ENCODE data around the gene POLR1D. TPM values are rescaled to one million over a fixed set of nuclear protein-coding genes. Genes with fewer than 3 reads are reported as not detected.

POLR1D gene
- total and polyA plus RNA-seq, 2 experiments from 2014 or later = 177 to 197 TPM

DNA sequence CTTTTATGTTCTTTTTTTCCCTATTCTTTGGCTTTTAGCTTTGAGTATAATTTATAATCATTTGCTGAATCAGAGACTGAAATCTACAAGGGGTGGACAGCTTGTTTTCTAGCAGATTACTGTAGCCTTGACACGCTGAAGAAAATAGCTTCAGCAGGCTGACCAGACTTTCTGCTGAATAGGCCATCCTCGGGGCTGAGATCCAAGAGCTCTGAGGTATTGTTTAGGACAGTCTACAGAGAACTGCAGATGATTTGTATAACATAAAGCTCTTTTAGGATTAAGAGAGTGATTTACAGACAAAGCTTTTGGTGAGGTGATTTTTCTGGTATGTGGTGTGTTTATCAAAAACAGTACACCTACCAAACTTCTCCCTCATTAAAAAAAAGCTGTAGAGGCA, 16.8 kb downstream of the POLR1D start:
- H2AFZ ChIP-seq = no peak overlapping the region
- DNase-seq (ENCODE audit: low spot score) (no peak), ATAC-seq (no peak)
- no peak for TF ChIP-seq EZH2 (IDR thresholded peaks at IDR 0.05; ENCODE audit: low read depth, unreplicated experiment)
- TF ChIP-seq STAT1 (IDR thresholded peaks at IDR 0.05; ENCODE audit: unreplicated experiment) = no peak
- no peak for TF ChIP-seq JUNB (IDR thresholded peaks at IDR 0.05; ENCODE audit: unreplicated experiment)
- TF ChIP-seq ZNF331 (CRISPR knock-in tag; IDR thresholded peaks at IDR 0.05; ENCODE audit: low read depth) = no peak
- no peak for TF ChIP-seq POLR2AphosphoS5 (IDR thresholded peaks at IDR 0.05; ENCODE audit: low read depth)
- TF ChIP-seq NANOG (IDR thresholded peaks at IDR 0.05; ENCODE audit: borderline replicate concordance) = no peak
- TF ChIP-seq, protein P1, sequence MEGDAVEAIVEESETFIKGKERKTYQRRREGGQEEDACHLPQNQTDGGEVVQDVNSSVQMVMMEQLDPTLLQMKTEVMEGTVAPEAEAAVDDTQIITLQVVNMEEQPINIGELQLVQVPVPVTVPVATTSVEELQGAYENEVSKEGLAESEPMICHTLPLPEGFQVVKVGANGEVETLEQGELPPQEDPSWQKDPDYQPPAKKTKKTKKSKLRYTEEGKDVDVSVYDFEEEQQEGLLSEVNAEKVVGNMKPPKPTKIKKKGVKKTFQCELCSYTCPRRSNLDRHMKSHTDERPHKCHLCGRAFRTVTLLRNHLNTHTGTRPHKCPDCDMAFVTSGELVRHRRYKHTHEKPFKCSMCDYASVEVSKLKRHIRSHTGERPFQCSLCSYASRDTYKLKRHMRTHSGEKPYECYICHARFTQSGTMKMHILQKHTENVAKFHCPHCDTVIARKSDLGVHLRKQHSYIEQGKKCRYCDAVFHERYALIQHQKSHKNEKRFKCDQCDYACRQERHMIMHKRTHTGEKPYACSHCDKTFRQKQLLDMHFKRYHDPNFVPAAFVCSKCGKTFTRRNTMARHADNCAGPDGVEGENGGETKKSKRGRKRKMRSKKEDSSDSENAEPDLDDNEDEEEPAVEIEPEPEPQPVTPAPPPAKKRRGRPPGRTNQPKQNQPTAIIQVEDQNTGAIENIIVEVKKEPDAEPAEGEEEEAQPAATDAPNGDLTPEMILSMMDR (conservative IDR thresholded peaks at IDR 0.05; ENCODE audit: low read depth in 2 of 2) = no peak
- TF ChIP-seq, protein P2, sequence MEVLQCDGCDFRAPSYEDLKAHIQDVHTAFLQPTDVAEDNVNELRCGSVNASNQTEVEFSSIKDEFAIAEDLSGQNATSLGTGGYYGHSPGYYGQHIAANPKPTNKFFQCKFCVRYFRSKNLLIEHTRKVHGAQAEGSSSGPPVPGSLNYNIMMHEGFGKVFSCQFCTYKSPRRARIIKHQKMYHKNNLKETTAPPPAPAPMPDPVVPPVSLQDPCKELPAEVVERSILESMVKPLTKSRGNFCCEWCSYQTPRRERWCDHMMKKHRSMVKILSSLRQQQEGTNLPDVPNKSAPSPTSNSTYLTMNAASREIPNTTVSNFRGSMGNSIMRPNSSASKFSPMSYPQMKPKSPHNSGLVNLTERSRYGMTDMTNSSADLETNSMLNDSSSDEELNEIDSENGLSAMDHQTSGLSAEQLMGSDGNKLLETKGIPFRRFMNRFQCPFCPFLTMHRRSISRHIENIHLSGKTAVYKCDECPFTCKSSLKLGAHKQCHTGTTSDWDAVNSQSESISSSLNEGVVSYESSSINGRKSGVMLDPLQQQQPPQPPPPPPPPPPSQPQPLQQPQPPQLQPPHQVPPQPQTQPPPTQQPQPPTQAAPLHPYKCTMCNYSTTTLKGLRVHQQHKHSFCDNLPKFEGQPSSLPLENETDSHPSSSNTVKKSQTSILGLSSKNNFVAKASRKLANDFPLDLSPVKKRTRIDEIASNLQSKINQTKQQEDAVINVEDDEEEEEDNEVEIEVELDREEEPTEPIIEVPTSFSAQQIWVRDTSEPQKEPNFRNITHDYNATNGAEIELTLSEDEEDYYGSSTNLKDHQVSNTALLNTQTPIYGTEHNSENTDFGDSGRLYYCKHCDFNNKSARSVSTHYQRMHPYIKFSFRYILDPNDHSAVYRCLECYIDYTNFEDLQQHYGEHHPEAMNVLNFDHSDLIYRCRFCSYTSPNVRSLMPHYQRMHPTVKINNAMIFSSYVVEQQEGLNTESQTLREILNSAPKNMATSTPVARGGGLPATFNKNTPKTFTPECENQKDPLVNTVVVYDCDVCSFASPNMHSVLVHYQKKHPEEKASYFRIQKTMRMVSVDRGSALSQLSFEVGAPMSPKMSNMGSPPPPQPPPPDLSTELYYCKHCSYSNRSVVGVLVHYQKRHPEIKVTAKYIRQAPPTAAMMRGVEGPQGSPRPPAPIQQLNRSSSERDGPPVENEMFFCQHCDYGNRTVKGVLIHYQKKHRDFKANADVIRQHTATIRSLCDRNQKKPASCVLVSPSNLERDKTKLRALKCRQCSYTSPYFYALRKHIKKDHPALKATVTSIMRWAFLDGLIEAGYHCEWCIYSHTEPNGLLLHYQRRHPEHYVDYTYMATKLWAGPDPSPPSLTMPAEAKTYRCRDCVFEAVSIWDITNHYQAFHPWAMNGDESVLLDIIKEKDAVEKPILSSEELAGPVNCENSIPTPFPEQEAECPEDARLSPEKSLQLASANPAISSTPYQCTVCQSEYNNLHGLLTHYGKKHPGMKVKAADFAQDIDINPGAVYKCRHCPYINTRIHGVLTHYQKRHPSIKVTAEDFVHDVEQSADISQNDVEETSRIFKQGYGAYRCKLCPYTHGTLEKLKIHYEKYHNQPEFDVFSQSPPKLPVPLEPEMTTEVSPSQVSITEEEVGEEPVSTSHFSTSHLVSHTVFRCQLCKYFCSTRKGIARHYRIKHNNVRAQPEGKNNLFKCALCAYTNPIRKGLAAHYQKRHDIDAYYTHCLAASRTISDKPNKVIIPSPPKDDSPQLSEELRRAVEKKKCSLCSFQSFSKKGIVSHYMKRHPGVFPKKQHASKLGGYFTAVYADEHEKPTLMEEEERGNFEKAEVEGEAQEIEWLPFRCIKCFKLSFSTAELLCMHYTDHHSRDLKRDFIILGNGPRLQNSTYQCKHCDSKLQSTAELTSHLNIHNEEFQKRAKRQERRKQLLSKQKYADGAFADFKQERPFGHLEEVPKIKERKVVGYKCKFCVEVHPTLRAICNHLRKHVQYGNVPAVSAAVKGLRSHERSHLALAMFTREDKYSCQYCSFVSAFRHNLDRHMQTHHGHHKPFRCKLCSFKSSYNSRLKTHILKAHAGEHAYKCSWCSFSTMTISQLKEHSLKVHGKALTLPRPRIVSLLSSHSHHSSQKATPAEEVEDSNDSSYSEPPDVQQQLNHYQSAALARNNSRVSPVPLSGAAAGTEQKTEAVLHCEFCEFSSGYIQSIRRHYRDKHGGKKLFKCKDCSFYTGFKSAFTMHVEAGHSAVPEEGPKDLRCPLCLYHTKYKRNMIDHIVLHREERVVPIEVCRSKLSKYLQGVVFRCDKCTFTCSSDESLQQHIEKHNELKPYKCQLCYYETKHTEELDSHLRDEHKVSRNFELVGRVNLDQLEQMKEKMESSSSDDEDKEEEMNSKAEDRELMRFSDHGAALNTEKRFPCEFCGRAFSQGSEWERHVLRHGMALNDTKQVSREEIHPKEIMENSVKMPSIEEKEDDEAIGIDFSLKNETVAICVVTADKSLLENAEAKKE (CRISPR knock-in tag; IDR thresholded peaks at IDR 0.05) = no peak
- no peak for TF ChIP-seq CREB1 (CRISPR knock-in tag; IDR thresholded peaks at IDR 0.05; ENCODE audit: low read depth)
- TF ChIP-seq ETS1 (IDR thresholded peaks at IDR 0.05) = no peak
- no peak for TF ChIP-seq ZNF114 (CRISPR knock-in tag; IDR thresholded peaks at IDR 0.05)
- TF ChIP-seq REST (IDR thresholded peaks at IDR 0.05; ENCODE audit: unreplicated experiment) = no peak
- no peak for TF ChIP-seq EZH2phosphoT487 (IDR thresholded peaks at IDR 0.05; ENCODE audit: unreplicated experiment)
- H3K4me3 ChIP-seq = no peak overlapping the region
- H3F3A ChIP-seq (replicated peaks; ENCODE audit: low read depth) = no peaks in the 10 kb centered on the region
- peaks cover 4% of the 10 kb centered on the region; the same call in 1 of the 3 replicates for H3K4me1 Mint-ChIP-seq
- 0 out of 2 replicates have a peak, but pooled peaks cover under 1% of the 10 kb centered on the region for H3K4me1 ChIP-seq (ENCODE audit: insufficient read depth)
- no peak overlapping the region for H3K27ac ChIP-seq (ENCODE audit: low read depth)
- no peaks in the 10 kb centered on the region for H3K36me3 ChIP-seq (ENCODE audit: insufficient read depth)
- no peaks in the 10 kb centered on the region for H3K36me3 Mint-ChIP-seq (ENCODE audit: low read depth)
- no peaks in the 10 kb centered on the region for H3K9me2 ChIP-seq (ENCODE audit: insufficient read depth)
- no peak overlapping the region; the same call in 1 of the 2 replicates for H3K27ac Mint-ChIP-seq
- H3K79me2 ChIP-seq (replicated peaks; ENCODE audit: insufficient read depth) = peaks cover 75% of the 10 kb centered on the region
- H3K9me3 Mint-ChIP-seq = no peaks in the 10 kb centered on the region
- no peak overlapping the region for H3K4me3 Mint-ChIP-seq
- H3K27me3 Mint-ChIP-seq (ENCODE audit: insufficient read depth, low read depth, poor library complexity) = no peaks in the 10 kb centered on the region
- H4K20me1 ChIP-seq (replicated peaks; ENCODE audit: insufficient read depth) = peaks cover 15% of the 10 kb centered on the region
- H3K4me2 ChIP-seq = no peak overlapping the region
- H3K27me3 ChIP-seq (ENCODE audit: insufficient read depth) = no peaks in the 10 kb centered on the region

Data from GM23338 (cell line).